NCI-H82 treated with DMSO at 0.1 percent for 48 hours (cell line): Measurements from ENCODE around the gene TMEM86A.
"Not testable (repeated sequence)": the region's sequence is repeated elsewhere in the genome, so short reads cannot be mapped to it uniquely, and the experiment has no call there.

Experiments used
- DNase-seq: peaks from one replicate; lab custom pipeline; 2025; ENCODE audit not compliant: unreplicated experiment; lab: John Stamatoyannopoulos, UW

The TMEM86A gene, protein sequence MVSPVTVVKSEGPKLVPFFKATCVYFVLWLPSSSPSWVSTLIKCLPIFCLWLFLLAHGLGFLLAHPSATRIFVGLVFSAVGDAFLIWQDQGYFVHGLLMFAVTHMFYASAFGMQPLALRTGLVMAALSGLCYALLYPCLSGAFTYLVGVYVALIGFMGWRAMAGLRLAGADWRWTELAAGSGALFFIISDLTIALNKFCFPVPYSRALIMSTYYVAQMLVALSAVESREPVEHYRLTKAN

DNA sequence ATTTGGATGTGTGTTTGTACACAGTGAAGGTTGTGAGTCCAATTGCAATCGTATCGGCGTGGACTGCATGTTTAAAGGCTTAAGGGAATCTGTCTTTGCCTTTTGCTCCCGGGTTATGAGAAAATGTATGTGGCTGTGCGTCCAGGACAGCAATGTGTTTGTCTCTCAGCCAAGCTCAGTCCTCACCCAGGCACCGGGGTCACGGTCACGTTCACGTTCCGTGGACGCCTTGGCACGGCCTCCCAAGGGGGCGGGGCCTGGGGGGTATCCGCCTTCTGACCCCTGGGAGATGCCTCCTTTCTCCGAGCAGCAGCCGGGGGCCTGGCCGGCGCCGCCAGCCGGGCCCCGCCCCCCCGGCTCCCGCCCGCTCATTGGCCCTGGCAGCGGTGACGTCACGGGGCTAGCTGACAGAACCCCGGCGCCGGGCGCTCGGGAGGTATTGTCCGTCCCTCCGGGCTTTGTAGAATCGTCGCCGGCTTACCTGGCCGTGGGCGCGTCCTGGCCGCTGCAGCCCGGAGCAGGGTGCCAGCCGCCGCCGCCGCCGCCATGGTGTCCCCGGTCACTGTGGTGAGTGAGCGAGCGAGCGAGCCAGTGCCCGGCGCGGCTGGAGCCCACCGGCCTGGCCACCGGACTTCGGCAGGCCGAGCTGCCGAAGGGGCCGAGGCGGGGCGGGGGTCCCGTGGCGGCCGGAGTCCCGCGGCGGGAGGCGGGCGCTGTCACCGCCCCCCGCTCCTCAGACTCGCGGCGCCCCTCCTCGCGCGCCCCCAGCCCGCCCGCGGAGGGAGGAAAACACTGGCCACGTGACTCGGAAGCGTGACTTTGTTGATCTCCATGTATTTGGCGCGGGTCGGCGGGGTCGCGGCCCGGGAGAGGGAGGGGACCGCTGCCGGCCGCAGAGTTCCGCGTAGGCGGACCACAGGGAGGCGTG lies at the start of gene TMEM86A:
Gene TMEM86A (plus strand): TSS at position 439 of the 928 bp plus-strand sequence. CDS start 108 bp downstream, at position 547.
- peak; percentile 63 for DNase-seq

DNA sequence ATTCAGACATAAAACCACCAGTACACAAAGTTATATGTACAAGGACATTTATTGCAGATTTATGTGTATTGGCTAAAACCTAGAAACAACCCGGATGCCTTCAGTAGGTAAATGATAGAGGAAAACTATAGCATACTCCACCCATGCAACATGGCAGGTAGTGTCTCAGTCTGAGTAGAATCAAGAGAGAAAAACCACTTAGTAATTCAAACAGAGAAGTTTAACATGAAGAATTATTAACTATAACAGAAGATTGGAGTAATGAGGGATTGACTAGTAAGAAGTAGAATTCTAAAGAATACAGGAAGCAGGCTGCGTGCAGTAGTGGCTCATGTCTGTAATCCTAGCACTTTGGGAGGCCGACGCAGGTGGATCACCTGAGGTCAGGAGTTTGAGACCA lies 48.2 kb upstream of the TMEM86A start:
- DNase-seq, result no peak

DNA sequence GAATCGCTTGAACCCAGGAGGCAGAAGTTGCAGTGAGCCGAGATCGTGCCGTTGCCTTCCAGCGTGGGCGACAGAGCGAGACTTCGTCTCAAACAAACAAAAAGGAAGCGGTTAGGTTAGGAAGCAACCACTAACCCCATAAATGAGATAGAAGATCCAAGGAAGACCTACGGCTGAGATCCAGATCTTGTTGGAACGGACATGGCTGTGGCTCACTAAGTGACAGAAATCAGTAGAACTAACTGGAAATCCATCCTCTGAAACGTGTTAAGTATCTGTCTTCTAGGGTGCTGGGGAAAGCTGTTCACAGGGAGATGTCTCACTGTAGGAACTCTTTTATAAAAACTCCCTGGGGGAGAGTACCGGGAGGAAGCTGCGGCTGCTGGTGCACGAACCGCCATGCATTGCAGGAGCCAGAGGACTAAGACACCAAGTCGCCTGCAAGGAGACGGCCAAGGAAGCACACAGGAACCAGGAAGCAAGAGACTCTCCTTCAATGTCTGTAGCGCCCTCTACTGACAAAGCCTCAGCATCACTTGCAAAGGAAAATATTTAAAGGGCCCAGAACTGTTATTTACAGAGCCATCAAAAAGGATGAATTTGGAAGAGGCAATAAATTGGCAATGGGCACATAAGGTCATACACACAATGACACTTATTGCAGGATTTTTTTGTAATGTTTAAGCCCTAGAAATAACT lies 47.6 kb upstream of the TMEM86A start:
- DNase-seq, result peak; percentile 39

DNA sequence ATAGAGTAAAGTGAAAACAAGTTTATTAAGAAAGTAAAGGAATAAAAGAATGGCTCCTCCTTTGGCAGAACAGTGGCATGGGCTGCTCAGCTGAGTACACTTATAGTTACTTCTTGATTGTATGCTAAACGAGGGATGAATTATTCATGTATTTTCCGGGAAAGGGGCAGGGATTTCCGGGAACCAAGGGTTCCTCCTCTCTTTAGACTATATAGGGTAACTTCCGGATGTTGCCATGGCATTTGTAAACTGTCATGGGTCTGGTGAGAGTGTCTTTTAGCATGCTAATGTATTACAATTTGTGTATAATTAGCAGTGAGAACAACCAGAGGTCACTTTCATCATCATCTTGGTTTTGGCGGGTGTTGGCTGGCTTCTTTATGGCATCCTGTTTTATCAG lies 40.9 kb upstream of the TMEM86A start:
- no peak for DNase-seq

DNA sequence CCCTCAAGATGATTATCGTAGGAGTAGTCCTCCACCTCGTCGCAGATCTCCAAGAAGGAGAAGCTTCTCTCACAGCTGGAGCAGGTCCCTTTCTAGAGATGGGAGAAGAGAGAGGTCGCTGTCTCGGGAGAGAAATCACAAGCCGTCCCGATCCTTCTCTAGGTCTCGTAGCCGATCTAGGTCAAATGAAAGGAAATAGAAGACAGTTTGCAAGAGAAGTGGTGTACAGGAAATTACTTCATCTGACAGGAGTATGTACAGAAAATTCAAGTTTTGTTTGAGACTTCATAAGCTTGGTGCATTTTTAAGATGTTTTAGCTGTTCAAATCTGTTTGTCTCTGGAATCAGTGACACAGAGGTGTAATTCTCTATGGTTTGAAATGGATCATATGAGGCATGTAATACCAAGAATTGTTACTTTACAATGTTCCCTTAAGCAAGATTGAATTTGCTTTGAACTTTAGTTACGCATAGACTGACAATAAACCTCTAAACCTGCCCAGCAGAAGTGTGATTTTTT lies 33.2 kb upstream of the TMEM86A start:
- not testable (repeated sequence) for DNase-seq

DNA sequence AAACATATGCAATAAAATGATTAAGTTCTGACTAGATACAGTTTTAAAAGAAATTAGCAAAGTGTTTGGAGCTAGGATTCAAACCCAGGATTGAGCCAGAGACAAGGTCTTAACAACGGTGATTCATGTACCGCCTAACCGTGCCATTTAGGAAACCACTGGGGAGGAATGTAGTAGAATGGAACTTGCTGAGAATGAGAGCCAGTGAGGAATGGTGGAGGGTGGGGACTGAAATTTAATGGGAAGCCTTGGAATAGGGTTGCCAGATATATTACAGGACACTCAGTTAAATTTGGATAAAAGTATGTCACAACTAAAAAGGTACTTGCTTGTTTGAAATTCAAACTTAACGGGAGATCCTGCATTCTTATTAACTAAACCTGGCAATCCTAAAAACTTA lies 30.4 kb upstream of the TMEM86A start:
- no peak for DNase-seq

DNA sequence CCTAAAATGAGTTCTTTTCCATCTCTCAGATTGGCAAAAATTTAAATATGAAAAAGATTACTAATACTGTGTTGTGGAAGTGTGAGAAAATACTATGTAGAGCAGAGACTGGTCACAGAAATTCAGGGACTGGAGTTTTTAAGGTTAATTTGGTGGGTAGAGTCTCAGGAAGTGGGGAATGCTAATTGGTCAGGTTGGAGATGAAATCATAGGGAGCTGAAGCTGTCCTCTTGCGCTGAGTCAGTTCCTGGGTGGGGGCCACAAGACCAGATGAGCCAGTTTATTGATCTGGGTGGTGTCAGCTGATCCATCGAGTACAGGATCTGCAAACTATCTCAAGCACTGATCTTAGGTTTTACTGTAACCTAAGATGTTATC lies 29.4 kb upstream of the TMEM86A start:
- no peak for DNase-seq

DNA sequence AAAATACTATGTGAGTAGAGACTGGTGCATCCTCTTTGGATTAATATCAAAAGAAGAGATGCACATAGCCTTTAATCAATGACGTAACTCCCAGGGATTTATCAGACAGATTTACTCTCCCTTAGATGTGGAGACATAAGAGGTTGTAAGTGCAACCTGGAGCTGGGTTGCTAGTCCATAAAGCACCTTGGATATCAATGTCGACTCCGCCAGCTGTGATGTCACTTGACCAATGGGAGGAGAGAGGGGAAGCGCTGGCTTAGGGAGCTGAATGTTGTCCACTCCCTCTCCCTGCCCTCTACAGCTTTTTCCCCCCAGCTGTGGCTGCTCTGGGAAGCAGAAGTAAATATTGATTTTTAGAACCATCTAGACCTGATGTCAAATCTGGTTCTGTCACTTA lies 28.9 kb upstream of the TMEM86A start:
- DNase-seq, result peak; percentile 2

DNA sequence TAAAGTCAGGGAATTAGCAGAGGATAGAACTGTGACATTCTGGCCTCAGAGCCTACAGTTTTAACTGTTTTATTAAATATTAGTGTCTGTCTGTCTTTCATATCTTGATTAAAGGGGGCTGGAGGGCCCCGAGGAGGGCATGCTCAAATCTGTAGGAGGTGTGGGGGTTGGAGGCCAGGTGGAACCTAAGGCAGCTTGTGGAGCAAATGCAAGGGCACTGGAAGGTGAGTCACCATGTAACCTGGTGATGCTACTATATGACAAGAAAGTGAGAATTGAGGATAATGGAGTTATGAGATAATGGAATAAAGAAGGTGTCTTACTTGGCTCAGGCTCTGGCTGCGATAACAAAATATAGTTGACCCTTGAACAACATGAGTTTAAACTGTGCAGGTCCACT lies 27.3 kb upstream of the TMEM86A start:
- DNase-seq, result no peak

DNA sequence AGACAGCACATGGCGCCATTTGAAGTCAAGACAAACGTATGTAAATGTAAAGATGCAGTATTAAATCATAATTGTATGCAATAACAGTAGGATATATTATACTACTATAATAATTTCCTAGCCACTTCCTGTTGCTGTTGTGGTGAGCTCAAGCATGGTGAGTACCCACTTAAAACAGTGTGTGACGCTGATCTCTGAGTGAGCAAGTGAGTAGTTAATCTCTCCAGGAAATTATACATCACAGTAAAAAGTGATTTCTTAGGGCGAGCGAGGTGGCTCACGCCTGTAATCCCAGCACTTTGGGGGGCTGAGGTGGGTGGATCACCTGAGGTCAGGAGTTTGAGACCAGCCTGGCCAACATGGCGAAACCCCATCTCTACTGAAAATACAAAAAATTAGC lies 26.4 kb upstream of the TMEM86A start:
- not testable (repeated sequence) for DNase-seq

DNA sequence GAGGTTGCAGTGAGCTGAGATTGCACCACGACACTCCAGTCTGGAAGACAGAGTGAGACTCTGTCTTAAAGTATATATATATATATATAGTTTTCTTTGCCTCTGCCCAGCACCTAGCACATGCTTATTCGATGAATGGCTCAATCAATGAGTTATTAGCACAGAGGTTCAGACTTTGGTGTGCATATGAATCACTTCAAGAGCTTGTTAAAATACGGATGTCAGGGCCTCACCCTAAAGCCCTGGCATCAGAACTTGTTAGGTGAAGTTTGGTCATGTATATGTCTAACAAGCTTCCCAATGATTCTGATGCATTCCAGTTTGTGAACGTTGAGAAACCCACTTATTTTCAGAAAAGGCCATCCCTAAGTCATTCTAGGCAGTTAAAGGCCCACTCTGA lies 21.8 kb upstream of the TMEM86A start:
- no peak for DNase-seq

DNA sequence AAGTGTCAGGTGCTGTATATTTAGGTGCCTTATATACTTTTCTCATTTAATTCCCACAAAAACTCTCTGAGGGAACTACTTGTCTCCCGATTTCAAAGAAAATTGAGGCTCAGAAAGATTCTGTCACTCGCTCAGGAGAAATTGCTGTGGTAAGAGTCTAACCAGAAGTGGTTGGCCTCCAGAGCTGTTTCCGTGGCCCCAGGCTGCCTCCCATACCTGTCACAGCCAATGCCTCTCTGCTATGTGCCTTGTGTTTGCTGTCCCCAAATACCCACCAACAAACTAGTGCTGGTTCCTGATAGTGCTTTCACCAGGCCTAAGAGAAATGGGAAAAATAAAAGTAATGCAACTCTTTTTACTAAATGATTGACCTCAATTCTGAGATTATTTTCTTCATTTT lies 21.0 kb upstream of the TMEM86A start:
- no peak for DNase-seq

DNA sequence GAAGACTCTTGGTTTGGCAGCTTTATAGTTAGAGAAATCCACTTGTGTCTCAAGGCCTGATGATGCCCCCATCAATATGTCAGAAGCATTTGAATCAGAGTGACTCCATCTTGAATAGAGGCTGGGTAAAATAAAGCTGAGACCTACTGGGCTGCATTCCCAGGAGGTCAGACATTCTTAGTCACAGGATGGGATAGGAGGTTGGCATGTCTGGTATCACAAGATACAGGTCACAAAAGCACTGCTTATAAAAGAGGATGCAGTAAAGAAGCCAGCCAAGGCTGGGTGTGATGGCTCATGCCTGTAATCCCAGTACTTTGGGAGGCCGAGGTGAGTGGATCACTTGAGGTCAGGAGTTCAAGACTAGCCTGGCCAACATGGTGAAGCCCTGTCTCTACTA lies 16.6 kb upstream of the TMEM86A start:
- DNase-seq, result not testable (repeated sequence)

DNA sequence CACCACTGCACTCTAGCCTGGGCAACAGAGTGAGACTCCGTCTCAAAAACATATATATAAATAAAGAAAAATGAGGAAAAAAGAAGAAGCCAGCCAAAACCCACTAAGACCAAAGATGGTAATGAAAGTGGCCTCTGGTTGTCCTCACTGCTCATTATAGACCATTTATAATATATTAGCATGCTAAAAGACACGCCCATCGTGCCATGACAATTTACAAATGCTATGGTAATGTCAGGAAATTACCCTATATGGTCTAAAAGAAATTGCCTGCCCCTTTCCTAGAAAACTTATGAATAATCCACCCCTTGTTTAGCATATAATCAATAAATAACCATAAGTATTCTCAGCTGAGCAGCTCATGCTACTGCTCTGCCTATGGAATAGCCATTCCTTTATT lies 16.1 kb upstream of the TMEM86A start:
- DNase-seq, result no peak

DNA sequence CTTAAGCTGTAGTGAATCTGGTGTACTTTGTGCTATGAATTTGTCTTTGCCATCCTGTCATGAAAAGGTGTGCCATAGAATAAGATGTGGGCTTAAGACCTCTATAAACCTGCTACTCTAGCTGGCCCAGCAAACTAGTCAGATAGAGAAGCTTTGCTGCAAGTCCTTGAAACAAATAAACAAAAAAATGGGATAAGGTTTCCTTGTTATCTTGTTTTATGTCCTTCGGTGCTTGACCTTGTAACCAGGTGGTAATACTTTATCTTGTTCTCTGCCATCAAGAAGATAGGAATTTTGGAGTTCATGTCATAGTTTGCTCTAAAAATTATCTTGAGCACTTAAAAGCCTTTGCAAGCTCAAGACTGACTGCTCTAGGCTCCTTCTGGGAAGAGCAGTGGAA lies 14.3 kb upstream of the TMEM86A start:
- DNase-seq, result no peak

DNA sequence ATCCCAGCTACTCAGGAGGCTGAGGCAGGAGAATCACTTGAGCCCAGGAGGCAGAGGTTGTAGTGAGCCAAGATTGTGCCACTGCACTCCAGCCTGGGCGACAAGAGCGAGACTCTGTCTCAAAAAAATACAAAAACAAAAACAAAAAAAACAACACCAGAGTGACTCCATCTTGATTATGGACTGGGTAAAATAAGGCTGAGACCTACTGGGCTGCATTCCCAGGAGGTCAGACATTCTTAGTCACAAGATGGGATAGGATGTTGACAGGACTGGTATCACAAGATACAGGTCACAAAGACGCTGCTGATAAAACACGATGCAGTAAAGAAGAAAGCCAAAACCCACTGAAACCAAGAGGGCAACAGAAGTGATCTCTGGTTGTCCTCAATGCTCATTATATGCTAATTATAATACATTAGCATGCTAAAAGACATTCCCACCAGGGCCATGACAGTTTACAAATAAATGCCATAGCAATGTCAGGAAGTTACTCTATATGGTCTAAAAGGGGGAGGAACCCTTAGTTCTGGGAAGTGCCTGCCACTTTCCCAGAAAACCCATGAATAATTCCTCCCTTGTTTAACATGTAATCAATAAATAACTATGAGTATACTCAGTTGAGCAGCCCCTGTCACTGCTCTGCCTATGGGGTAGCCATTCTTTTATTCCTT lies 7.0 kb upstream of the TMEM86A start:
- not testable (repeated sequence) for DNase-seq

DNA sequence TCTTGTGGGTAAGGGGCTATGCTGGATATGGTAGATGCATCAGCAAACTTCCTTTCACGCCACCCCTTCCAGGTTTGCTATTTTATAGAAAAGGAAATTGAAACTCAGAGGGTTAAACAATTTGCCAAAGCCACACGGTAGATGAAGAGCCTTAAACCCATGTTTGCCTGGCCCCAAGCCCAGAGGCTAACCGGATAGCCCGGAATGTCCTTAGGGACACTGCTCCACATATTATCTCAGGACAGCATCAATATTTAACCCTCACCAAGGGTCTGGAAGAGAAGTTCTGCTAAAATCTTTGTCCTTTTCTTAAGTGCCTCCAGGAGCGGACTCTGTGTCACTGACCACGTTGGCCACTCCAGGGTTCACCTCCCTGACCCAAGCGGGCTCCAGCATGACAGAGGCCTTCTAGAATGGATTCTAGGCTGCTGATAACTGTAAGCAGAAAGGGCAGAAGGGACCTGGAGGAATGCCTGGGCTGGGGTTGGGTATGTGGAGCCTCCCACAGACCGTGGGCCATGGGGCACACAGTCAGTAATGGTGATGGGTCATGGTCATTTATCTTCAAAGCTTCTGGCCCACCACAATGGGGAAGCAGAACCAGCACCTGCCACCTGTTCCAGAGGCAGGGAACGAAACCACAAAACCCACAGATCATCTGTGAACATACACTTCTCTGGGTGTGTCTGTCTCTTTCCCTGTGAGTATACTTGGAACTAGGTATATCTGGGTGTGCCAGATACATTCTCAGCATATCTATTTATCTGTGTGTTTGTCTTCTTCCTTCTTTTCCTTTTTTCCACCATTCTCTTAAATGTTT lies 5.4 kb upstream of the TMEM86A start:
- DNase-seq, result no peak

DNA sequence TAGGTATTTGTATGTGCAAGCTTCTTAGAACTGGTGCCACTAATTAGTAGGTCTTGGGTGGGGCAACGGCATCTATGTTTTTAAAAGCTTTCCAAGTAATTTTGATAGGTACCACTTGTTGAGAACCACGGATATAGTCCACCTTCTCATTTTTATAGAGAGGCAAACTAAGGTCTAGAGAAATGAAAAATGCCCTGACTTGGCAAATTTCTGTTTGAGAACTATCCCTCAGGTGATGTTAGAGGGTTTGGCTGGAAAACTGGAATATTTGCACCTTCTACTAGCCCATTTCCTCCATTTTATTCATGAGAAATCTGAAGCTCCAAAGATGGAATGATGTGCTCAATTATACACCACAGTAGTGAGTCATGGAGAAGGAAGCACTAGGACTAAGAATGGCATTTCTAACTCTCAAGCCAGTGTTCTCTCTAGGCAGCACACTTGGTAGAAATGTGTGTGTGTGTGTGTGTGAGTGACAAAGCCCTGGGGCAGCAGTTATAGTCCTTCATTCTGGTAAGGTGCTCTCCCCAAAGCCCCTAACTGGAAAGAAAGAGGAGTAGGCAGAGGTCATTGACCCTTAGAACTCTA lies 1.8 kb upstream of the TMEM86A start:
- DNase-seq, result no peak

DNA sequence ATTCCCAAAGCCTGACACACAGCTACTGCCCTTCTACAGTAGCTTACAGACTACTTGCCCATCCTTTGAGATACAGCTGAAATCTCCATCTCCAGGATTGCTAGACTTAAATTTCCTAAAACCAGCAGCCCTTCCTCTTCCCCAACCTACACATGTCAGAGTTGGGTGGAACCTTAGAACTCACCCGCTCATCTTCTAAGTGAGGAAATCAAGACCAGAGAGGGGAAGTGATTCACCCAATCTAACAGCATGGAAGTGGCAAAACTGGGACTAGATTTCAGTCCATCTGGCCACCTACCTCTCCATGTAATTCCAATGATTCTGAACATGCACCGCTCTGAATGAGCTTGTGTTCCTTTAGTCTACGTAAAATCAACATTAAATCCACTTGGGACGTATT lies 1.0 kb upstream of the TMEM86A start:
- no peak for DNase-seq

DNA sequence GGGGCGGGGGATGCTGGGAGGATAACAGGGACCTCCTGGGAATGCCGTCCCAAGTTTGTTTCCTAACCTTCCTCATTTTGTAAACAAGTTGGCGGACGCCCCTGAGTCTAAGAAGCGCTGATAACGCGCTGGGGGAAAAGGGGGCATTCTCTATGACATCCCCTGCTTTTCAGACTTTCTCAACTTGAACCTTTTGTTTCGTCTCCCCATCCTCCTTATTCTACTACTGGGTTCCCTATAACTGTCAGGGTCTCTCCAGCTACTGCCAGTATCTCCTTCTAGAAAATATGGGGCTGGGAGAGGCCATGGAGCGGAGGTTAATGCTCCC lies 654 bp downstream of the TMEM86A start:
- no peak for DNase-seq
